Stimulated activated CD4-positive, alpha-beta T cell treated with anti-CD3 and anti-CD28 coated beads, TNF-alpha, amount 100 ng/mL, for 24 hours (primary cell): ENCODE results near the gene ERN2.

ENCODE experiments used
- DNase-seq, 3 experiments: peaks; one replicate each; pipeline ENCODE4 v3.0.0-alpha.2; 2020; ENCODE audit warnings: low read depth in 3 of 3

Gene ERN2

DNA sequence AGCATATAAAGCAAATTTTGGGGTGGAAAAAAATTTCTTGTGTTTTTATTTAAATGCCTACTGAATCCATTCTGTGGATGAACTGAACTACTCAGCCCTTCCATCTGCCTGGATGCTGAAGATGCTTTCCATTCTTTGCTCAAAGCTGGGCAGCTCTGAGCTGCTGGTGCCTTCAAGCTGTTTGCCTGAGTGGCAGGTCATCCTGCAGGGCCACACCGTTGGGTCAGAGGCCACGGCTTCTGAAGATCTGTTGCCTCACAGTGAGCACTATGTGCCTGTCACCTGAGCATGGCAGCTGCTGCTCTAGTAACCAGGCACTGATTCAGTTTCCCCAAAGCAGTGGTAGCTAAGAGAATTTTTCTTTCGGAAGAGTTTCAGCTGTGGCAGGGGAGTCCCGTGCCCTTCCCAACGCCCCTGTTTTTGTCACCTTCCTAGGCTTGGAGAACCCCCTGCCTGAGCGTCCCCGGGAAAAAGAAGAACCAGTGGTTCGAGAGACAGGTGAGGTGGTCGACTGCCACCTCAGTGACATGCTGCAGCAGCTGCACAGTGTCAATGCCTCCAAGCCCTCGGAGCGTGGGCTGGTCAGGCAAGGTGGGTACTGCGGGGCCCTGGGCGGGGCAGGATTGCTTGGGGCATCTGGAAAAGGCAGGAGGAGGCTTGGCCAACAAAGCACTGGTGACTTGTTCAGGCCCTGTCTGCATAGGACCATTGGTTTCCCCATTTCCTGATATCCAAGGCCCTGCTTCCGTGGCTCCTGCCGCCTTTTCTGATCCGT, 25.8 kb downstream of the ERN2 start:
- no peak for DNase-seq

DNA sequence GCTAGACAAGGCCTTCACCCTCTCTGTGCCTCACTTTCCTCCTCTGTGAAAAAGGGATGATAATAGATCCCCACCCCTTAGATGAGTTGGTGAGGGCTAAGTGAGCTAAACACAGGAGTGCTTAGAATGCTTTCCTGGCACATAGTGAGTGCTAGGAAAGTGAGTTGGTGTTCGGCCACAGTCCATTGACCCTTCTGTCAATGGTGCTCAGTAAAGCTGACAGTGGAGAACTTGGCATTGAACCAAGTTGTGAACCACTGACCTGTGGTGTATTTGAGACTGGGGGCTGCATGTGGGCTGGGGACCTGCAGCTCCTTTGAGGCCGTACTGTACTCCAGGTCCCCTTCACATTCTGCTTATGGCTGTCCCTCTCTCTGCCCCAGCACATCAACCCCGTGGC, 29.5 kb downstream of the ERN2 start:
- no peak for DNase-seq

DNA sequence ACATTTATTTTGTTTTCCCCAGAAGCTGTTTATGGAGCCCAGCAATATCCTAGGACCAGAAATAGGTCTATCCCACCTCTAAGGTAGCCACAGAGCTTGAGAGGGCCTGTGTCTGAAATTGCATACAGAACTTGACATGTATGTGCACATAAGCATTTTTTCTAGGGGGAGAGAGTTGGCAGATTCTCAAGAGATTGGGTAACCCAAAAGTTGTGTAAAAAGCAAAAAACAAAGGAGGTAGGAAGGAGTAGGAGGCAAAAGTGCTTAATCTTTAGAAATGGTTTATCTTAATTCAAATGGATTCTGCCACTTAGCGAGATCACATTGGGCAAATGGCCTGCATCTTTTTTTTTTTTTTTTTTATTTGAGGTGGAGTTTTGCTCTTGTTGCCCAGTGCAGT, 30.8 kb downstream of the ERN2 start:
- DNase-seq: no peak

DNA sequence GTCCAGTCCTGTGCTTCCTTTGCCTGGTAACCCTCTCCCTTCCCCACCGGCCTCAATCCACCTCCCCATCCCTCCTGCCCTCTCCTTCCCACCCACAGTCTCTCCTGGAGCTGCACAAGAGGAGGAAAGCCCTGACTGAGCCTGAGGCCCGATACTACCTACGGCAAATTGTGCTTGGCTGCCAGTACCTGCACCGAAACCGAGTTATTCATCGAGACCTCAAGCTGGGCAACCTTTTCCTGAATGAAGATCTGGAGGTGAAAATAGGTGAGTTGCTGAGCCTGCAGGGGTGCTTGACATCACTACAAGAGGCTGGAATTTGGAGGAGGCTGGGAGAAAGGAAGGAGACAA, 33.1 kb downstream of the ERN2 start:
- DNase-seq: no peak

DNA sequence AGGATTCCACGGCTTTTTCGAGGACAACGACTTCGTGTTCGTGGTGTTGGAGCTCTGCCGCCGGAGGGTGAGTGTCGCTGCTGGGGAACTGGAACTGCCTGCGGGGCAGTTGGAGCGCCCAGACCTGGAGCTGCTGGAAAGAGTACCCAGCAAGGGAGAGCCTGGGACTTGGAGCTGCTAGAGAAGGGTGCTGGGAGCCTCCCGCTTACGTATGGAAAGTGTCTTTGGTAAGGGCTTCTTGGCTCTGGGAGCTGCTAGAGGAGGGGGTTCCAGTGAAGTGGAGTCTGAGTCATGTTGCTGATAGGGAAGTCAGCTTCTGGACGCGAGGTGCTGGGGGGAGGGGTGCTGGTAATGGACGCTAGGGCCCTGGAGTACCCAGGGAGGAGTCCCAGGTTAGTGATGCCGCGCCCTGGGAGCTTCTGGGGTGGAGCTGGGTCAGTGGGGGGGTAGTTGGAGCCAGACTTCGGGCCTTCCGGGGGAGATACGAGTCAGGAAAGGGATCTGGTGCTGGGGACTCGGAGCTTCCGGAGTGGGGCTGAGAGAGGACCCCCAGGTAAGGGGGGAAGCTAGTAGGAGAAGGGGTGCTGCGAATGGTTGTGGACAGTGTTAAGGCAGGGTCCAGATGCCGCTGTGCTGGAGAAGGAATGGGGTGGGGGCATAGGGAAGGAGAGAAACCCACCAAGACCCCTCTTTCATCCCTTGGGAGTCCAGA, 33.6 kb downstream of the ERN2 start:
- peak in 1 of 3 experiments; percentile 25 for DNase-seq

DNA sequence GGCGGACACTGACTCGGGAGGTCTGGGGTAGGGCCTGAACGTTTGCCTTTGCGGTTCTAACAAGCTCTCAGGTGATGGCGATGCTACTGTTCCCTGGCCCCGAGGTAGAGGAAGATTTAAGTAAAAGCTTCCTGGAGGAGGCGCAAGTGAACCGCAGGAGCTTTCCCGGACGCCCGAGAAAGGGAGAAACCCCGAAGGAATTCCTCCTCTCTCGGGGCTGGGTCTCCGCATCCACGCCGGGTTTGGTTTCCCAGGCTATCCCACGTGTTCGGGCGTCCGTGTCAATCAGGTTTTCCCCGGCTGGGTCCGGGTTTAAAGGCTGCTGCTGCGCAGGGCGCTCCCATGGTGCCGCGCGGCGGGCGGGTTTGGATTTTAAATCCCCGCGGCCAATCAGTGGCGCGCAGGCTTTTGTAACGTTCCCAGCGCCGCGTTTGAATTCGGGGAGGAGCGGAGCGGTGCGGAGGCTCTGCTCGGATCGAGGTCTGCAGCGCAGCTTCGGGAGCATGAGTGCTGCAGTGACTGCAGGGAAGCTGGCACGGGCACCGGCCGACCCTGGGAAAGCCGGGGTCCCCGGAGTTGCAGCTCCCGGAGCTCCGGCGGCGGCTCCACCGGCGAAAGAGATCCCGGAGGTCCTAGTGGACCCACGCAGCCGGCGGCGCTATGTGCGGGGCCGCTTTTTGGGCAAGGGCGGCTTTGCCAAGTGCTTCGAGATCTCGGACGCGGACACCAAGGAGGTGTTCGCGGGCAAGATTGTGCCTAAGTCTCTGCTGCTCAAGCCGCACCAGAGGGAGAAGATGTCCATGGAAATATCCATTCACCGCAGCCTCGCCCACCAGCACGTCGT, 34.4 kb downstream of the ERN2 start, which contains the start of gene PLK1:
Gene PLK1, plus strand, starts transcription at position 460 of the 844 bp plus-strand sequence. Its CDS starts 44 bp downstream, at position 504.
- peak; percentile 46 to 83 (median 65) for DNase-seq

DNA sequence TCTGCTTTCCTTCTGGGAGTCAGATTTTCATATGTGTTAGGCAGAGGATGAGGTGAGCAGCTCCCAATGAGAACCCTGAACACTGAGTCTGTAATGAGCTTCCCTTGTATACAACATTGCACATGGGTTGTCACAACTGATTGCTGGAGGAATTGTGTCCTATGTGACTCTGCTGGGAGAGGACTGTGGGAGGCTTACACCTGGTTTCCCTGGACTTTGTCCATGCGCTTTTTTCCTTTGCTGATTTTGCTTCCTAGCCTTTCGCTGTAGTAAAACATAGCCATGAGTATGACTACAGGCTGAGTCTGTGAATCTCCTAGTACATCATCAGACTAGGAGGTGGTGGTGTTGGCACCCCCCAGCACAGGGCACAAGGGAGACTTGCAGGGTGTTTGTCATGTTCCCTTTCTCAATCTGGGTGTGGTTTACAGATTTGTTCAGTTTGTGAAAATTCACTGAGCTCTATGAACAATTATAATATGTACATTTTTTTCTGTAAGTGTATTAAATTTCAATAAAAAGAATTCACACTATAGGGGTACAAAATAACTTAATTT, 36.0 kb downstream of the ERN2 start:
- no peak for DNase-seq

DNA sequence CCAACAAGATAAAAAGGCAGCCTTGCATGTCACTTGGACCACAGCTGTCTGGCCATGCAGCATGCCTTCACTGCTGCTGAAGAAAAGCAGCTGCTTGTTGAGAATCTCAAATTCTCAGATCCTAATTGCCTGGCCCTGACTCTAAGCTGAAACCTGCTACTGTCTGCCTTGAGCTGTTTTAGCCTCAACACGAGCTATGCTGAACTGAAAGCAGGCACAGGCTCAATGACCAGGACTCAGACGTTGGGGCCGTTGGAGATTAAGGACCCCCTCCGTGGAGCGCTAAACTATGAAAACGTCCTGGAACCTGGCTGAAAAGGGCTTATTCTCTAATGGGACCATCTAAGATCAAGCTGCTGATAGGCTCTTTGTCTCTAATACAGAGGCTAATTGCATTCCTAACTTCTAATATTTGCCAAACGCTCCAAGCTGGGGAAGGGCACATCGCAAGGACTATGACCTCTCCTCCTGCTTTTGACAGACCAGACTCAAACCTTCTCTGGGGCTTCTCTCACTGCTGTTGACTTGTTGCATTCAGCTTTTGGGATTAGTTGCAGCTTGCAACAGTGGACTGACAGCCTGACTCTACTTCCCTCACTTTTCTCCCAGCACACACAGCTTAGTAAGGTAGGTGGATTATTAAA, 38.9 kb downstream of the ERN2 start:
- no peak for DNase-seq

DNA sequence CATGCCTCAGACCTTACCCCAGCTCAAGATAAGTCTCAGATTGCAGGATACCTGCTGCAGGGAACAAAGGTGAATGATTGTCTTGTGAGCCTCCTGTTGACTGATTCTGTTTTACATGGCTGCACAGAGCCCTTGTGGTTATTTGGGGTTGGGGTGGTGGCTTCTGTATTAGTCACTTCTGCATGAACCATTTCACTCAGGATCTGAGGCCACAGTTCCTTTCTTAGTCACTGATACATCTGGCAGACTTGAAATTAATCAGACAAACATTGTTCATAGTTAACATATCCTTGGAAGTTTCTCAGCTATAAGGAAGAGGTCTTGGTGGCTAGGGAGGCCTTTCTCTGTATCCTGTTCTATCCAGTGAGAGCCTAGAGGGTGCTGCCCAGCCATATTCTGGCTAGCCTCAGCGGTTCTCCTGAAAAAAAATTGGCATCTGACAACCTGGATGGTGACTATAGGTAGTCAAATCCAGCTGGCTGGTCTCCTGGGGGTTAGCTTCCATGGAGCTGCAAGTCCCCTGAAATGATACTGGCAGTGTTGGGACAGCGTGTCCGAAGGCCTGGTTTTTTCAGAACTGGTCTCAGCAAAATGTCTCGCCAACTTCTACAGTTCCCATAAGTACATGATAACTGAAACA, 42.8 kb downstream of the ERN2 start:
- peak in 2 of 3 experiments; percentile 36 to 53 for DNase-seq

DNA sequence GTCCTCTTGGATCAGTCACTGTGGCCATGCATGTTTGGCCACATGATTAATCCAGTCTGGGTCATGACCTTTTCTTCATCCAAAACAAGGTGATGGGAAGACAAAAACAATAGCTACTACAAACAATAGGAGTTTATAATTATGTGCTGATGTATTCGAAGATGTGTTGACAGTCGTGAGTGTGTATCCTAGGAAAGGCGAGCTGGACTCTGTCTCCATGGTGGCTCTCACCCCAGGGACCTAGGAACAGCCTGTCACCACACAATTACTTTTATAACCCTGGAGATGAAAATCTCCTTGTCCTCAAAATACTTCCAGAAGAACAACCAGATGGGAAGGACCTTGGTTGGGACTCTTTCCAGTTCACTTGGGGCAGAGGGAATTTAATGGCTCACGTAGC, 44.1 kb downstream of the ERN2 start:
- no peak for DNase-seq

DNA sequence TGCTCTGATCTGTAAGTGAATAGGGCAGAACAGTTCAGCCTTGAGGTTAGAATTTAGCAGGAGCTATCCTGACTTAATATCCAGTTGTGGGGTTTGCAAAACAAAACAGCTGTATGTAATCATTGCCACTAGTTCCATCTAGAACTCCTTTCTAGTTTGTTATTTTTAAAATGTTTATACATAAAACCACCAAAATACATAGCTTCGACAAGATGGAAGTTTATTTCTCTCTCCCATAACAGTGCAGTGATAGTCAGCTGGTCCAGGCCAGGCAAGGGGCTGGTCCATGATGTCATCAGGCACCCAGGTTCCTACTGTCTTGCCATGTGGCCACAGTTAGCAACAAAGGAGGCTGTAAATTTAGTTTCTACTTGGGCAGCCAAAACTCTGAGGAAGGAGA, 44.8 kb downstream of the ERN2 start:
- DNase-seq: no peak

DNA sequence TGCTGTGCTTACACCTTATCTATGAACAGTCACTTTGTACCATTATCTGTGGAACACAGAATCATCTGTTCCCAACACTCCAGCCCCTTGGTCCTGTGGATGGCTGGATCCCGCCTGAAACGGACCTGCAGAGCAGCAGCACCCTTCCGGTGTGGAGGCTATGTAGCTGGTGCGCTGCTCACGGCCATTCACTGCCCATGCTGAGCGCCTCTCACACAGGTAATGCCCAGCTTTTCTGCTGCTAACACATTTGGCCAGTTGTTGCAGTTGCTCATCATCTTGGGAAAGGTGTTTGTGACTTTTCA, 45.7 kb downstream of the ERN2 start:
- no peak for DNase-seq

DNA sequence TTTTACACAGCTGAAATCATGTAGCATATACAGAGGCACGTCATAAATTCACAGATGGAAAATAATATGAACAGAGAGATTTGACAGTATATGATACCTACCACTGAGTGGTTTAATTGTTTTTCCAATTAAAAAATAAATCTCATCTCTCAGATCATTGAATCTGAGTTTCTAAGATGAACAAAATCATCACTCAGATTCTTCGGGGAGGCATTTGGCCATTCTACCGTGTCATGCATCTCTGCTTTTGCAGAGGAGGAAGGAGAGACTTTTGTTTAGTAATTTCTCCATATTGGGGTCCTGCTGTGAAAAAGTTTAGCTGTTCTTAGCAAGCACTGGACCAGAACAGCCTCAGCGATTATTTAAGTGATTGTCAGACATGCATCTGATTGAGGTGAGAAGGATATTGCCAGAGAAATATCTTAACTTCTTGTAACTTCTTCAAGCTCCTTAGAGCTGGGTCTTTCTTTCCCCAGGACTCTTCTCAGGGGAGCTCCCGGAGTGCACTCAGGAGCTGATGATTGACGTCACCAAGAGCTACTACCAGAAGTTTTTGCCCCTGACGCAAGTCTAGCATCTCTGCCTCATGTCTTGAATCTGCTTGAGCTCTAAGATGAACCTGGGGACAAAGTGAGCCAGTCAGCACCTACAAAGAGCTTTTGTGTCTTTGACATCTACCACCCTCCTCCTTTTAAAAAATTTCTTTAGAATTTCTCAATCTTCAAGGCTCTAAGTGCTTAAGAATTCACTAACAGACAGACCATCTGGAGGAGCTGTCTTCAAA, 46.3 kb downstream of the ERN2 start:
- DNase-seq: no peak

DNA sequence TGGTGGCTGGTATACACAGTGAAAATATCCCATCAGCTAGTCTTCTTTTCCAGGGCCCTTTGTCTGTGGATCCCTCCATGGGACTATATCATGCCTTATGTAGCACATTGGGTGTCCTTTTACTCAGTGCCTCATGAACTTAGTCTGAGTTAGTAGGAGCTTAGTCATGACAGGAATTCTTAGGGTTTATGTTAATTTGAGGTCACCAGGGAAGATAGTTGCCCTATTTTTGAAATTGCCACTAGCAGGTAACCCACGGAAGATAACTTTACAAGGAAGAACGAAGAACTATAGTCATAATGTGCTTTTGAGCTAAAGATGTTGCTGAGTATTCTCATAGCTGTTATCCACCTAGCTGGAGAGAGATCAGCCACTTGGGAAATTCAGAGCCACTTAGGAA, 49.1 kb downstream of the ERN2 start:
- DNase-seq: no peak

DNA sequence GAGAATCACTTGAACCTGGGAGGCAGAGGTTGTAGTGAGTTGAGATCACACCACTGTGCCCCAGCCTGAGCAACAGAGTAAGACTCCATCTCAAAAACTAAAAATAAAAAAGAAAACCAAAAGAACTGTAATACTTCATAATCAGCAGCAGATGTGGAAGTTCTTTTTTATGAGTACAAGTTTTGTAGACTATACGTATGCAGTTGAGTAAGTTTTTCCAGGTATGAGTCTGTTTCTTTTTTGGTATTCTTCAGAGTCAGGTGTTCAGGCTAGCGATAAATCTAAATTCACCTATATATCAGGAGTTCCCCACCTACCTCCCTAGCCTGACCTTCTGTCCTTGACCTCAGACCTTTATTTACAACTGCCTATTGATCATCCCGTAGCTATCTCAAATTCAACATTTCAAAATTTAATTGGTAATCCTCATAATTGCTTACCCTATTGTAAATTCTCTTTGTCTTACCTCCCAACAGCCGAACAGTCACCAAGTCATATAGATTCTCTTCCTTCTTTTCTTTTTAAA, 61.0 kb downstream of the ERN2 start:
- DNase-seq: no peak

DNA sequence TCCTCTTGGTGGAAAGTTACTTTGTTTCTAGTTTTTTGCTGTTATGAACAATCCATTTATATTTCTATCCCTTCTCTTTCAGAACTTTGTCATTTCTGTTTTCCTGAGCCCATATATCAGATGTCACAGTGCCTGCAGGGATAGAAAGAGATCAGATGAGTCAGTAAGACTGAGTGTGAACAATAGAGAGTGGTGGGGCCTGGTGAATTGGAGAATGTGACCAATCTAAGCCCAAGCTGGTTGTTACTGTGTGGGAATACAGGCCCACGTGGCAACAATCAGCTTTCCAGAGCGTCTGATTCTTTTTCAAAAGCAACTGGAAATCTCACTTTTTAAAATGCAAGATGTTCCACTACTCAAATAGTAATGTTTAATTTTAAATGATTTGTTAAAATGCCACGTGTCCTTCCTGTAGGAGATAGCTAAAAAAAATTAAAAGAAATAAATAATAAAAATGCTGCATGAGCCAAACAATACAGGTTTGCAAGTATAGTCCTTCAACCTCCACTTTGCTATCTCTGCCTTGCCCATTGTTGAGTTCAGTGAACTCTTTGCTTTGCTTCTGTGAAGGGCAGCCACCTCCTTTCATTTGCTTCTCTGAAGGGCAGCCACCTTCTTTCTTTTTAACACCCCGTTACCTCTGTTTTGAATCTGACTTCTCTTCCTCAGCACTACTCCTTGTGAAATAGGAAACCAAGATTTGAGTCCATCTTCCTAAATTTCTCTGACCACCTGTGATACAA, 62.2 kb downstream of the ERN2 start:
- no peak for DNase-seq

DNA sequence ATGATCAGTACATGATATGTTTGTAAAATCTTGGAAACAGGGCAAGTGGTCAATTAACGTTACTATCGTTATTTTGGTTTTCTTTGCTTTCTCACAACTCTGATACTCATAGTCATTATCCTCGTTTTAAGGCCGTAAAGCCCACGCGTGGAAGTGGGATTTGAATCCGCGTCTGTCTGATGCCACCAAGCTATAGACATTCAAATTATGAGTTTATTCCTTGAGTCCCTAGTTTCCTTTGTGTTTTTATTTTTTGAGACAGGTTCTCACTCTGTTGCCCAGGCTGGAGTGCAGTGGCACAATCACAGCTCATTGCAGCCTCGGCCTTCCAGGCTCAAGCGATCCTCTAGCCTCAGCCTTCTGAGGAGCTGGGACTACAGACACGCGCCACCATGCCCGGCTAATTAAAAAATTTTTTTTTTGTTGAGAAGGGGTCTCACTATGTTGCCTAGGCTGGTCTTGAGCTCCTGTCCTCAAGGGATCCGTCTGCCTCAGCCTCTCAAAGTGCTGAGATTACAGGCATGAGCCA, 70.7 kb downstream of the ERN2 start:
- no peak for DNase-seq

DNA sequence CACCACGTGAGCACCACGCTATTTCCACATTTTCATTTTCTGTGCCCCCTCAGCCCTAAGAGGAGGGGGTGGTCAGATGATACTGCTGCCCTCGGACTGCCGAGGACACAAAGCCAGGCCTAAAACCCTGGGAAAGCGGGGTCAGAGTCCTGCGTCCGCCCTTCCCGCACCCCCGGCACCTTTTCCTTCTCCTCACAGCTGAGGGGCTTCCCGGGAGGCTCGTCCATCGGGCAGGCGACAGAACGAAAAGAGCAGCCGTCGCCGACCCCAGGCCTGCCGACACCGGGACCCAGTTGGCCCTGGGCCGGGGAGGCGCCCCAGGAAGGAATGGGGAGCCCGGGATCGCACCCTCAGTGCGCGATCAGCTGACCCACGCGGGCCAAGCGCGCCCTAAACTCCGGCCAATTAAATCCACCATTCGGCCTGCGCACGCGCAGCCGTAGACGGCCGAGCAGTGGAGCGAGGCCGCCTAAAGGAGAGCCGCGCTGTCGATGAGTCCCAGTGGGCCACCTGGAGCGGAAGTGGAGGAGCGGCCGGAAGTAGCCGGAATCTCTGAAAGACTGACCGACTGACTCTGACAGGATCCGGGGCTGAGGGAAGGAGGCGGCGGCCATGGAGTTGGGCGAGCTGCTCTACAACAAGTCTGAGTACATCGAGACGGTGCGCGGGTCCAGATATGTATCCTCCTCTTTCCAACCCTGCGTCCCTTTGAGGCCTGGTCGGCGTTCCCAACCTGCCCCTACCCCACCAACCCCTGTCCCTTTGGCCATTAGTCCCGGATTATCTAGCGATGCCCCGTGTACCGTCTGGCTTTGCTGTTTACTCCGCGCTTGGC, 71.9 kb downstream of the ERN2 start, which contains the start of the genes DCTN5 and PALB2:
Gene DCTN5, plus strand, starts transcription at position 536 of the 835 bp plus-strand sequence. Its CDS starts 77 bp downstream, at position 613.
Gene PALB2, minus strand, starts transcription at position 380 of the 835 bp plus-strand sequence. Its CDS starts 153 bp downstream, at position 227.
- peak; percentile 77 to 89 (median 81) for DNase-seq
